Calu3 (cell line): ENCODE data around the gene TNIK. TPM values are rescaled to one million over a fixed set of nuclear protein-coding genes. Genes with fewer than 3 reads are reported as not detected.

ENCODE experiments used
- BruUV-seq: library from RNA; stranded (reverse); fragments of 400-500 nt; replicated peaks from 2 replicates; lab custom pipeline; 2021; lab: Mats Ljungman, UMichigan
- CTCF ChIA-PET: fragments of 300-600 bp; sonication (Branson Sonifier 250); formaldehyde crosslinking; loops from one replicate; lab custom pipeline; 2022; ENCODE audit warnings: antibody characterized with exemption; lab: Charles Lee
- DNase-seq: peaks from one replicate; pipeline ENCODE4 v3.0.0; 2022
- H3K27ac Mint-ChIP-seq: one replicate; pipeline ENCODE4 v1.8.0; 2022; ENCODE audit warnings: mixed read lengths; ENCODE audit not compliant: unreplicated experiment
- H3K27me3 Mint-ChIP-seq: one replicate; pipeline ENCODE4 v1.8.0; 2022; ENCODE audit warnings: mixed read lengths; ENCODE audit not compliant: unreplicated experiment
- H3K36me3 Mint-ChIP-seq: one replicate; pipeline ENCODE4 v1.8.0; 2022; ENCODE audit warnings: mild to moderate bottlenecking, moderate library complexity, mixed read lengths; ENCODE audit not compliant: insufficient read depth, unreplicated experiment
- H3K4me1 Mint-ChIP-seq: one replicate; pipeline ENCODE4 v1.8.0; 2022; ENCODE audit warnings: mild to moderate bottlenecking, low read depth, mixed read lengths; ENCODE audit not compliant: unreplicated experiment
- H3K4me3 Mint-ChIP-seq: one replicate; pipeline ENCODE4 v1.8.0; 2022; ENCODE audit warnings: mild to moderate bottlenecking, low read depth, moderate library complexity, mixed read lengths; ENCODE audit not compliant: unreplicated experiment
- H3K9me3 Mint-ChIP-seq: one replicate; pipeline ENCODE4 v1.8.0; 2022; ENCODE audit warnings: low read depth, mixed read lengths; ENCODE audit not compliant: unreplicated experiment
- intact Hi-C: fragments of 100-400 bp; cut with micrococcal nuclease; formaldehyde crosslinking; loops from one replicate; pipeline ENCODE4 v1.10.0; 2022; ENCODE audit not compliant: unreplicated experiment
- total RNA-seq: library from RNA; stranded (reverse); gene quantifications from 2 replicates; pipeline ENCODE4 v1.2.3, GENCODE V29; 2022
- TF ChIP-seq, protein P1 (sequence below): fragments of 200-600 bp; IDR thresholded peaks from one replicate; pipeline ENCODE4 v1.8.0; 2022; ENCODE audit warnings: antibody characterized with exemption; ENCODE audit not compliant: unreplicated experiment

TNIK gene
- total RNA-seq, 1 experiment from 2014 or later: 19.7 TPM

DNA sequence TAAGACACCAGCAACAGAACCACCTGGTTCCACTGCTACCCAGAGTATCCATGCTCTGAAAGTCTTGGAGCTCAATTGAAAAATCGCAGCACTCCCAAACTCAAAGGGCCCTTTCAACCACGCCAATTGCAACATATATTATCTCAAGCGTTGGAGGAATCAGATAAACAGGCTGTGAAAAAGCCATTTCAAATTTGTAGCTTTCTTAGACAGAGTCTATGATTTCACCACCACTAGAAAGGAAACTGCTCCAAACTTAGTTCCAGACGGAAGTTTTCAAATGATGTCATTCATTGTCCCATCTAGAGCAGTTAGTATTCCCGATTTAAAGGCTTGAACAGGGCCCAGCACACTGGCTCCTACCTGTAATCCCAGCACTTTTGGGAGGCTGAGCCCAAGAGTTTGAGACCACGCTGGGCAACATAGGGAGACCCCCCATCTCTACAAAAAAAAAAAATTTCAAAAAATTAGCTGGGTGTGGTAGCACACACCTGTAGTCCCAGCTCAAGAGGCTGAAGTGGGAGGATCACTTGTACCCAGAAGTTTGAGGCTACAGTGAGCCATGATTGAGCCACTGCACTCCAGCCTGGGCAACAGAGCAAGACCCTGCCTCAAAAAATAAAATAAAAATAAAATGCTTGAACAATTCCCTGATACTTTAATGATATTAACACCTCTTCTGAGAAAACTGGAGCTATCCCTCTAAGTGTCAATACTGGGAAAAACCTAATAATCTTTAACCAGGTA is 16.8 kb downstream of the TNIK start:
- Mint-ChIP-seq H3K36me3 (no peaks in the 10 kb centered on the region), H3K4me3 (no peak overlapping the region), H3K27ac (no peak overlapping the region), H3K4me1 (peaks cover 12% of the 10 kb centered on the region), H3K27me3 (no peaks in the 10 kb centered on the region), H3K9me3 (no peaks in the 10 kb centered on the region)
- no TSS peak for BruUV-seq
- intact Hi-C loops: no loop called here
- CTCF ChIA-PET: no interaction called here
- TF ChIP-seq, protein P1, sequence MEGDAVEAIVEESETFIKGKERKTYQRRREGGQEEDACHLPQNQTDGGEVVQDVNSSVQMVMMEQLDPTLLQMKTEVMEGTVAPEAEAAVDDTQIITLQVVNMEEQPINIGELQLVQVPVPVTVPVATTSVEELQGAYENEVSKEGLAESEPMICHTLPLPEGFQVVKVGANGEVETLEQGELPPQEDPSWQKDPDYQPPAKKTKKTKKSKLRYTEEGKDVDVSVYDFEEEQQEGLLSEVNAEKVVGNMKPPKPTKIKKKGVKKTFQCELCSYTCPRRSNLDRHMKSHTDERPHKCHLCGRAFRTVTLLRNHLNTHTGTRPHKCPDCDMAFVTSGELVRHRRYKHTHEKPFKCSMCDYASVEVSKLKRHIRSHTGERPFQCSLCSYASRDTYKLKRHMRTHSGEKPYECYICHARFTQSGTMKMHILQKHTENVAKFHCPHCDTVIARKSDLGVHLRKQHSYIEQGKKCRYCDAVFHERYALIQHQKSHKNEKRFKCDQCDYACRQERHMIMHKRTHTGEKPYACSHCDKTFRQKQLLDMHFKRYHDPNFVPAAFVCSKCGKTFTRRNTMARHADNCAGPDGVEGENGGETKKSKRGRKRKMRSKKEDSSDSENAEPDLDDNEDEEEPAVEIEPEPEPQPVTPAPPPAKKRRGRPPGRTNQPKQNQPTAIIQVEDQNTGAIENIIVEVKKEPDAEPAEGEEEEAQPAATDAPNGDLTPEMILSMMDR: no peak
- DNase-seq: no peak

- no TSS peak for BruUV-seq
- Mint-ChIP-seq H3K4me1 (peaks cover 5% of the 10 kb centered on the region), H3K27me3 (no peaks in the 10 kb centered on the region), H3K27ac (no peak overlapping the region), H3K36me3 (no peaks in the 10 kb centered on the region), H3K4me3 (no peak overlapping the region), H3K9me3 (no peaks in the 10 kb centered on the region)
- no peak for DNase-seq
- CTCF ChIA-PET: no interaction called here
- TF ChIP-seq, protein P1: no peak
- intact Hi-C loops: no loop called here
Observed at GRCh38 chr3:171442184-171442583, 18.0 kb downstream of the TNIK start.

DNA sequence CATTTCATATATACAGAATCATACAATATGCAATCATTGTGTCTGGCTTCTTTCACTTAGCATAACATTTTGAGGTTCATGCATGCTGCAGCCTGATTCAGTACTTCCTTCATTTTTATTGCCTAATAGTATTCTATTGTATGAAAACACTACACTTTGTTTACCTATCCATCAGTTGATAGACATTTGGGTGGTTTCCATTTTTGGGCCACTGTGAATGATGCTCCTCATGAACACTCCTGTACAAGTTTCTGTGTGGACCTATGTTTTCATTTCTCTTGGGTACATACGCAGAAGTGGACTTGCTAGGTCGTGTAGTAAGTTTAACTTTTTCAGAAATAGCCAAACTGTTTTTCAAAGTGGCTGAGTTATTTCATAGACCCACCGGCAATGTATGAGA is 18.8 kb downstream of the TNIK start:
- H3K36me3 Mint-ChIP-seq: no peaks in the 10 kb centered on the region
- CTCF ChIA-PET: no interaction called here

DNA sequence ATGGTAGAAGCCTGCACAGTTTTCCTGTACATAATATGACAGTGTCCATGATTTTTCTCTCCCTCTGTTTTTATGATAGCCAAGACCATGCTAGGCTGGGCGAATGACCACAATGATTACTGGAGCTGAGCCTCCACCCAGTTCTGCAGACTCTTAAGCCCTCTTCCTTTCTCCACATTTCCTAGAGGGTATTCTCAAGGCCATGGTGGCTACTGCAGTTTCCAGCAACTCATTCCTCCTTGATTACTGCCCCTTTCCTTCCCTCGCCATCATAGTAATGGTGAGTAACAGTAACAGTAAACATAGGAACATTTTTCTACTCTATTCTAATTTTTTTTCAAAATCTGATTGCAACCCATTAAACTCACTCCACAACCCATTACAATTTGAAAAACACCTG is 20.2 kb downstream of the TNIK start:
- CTCF ChIA-PET: no interaction called here
- intact Hi-C loops: no loop called here
- DNase-seq: no peak
- Mint-ChIP-seq H3K9me3 (no peaks in the 10 kb centered on the region), H3K27ac (no peak overlapping the region), H3K4me3 (no peak overlapping the region), H3K27me3 (no peaks in the 10 kb centered on the region), H3K4me1 (no peaks in the 10 kb centered on the region), H3K36me3 (no peaks in the 10 kb centered on the region)
- no TSS peak for BruUV-seq
- TF ChIP-seq, protein P1: no peak

More for the DNA sequence above, 18.8 kb downstream of the TNIK start:
- no peaks in the 10 kb centered on the region for H3K9me3 Mint-ChIP-seq
- no TSS peak for BruUV-seq
- no peaks in the 10 kb centered on the region for H3K27me3 Mint-ChIP-seq
- TF ChIP-seq, protein P1: no peak
- no peak overlapping the region for H3K27ac Mint-ChIP-seq
- no peak for DNase-seq
- intact Hi-C loops: no loop called here
- H3K4me3 Mint-ChIP-seq: no peak overlapping the region
- H3K4me1 Mint-ChIP-seq: no peaks in the 10 kb centered on the region
